Fibroblast of skin of right biceps (primary cell): ENCODE results near the gene SLC2A9.
"Not testable (repeated sequence)": the region's sequence is repeated elsewhere in the genome, so short reads cannot be mapped to it uniquely, and the experiment has no call there.

Source experiments
- DNase-seq: peaks from one replicate; pipeline ENCODE4 v3.0.0-alpha.2; 2013

SLC2A9 gene

GRCh38 chr4:9923195-9923812 is 98.0 kb downstream of the SLC2A9 start:
- DNase-seq = no peak

- DNase-seq = no peak
Observed at GRCh38 chr4:9921326-9921725, 100.0 kb downstream of the SLC2A9 start.

- DNase-seq = no peak
Observed at GRCh38 chr4:9920029-9920428, 101.3 kb downstream of the SLC2A9 start.

- DNase-seq = no peak
Observed at GRCh38 chr4:9919047-9919446, 102.2 kb downstream of the SLC2A9 start.

- DNase-seq = no peak
Observed at GRCh38 chr4:9918484-9918883, 102.8 kb downstream of the SLC2A9 start.

GRCh38 chr4:9916937-9917336 is 104.4 kb downstream of the SLC2A9 start:
- DNase-seq = no peak

- DNase-seq = no peak
Observed at GRCh38 chr4:9916346-9916745, 105.0 kb downstream of the SLC2A9 start.

GRCh38 chr4:9913846-9914245 is 107.5 kb downstream of the SLC2A9 start:
- DNase-seq = no peak

- DNase-seq = no peak
Observed at GRCh38 chr4:9906996-9907395, 114.3 kb downstream of the SLC2A9 start.

- no peak for DNase-seq
Observed at GRCh38 chr4:9904976-9905587, 116.2 kb downstream of the SLC2A9 start.

- DNase-seq = no peak
Observed at GRCh38 chr4:9903317-9903716, 118.0 kb downstream of the SLC2A9 start.

GRCh38 chr4:9901257-9901656 is 120.0 kb downstream of the SLC2A9 start:
- DNase-seq = no peak

- DNase-seq = not testable (repeated sequence)
Observed at GRCh38 chr4:9900633-9901032, 120.7 kb downstream of the SLC2A9 start.

- DNase-seq = no peak
Observed at GRCh38 chr4:9899306-9900055, 121.8 kb downstream of the SLC2A9 start.

GRCh38 chr4:9898596-9899305 is 122.5 kb downstream of the SLC2A9 start:
- peak; percentile 40 for DNase-seq

- DNase-seq = no peak
Observed at GRCh38 chr4:9895333-9895705, 126.0 kb downstream of the SLC2A9 start.

- no peak for DNase-seq
Observed at GRCh38 chr4:9894644-9895332, 126.5 kb downstream of the SLC2A9 start.

- no peak for DNase-seq
Observed at GRCh38 chr4:9893329-9894108, 127.8 kb downstream of the SLC2A9 start.

- no peak for DNase-seq
Observed at GRCh38 chr4:9891740-9892139, 129.6 kb downstream of the SLC2A9 start.

GRCh38 chr4:9891056-9891455 is 130.2 kb downstream of the SLC2A9 start:
- DNase-seq = no peak

- DNase-seq = no peak
Observed at GRCh38 chr4:9889306-9889705, 132.0 kb downstream of the SLC2A9 start.

- DNase-seq = no peak
Observed at GRCh38 chr4:9885958-9886357, 135.3 kb downstream of the SLC2A9 start.
